GM12872 (cell line): Measurements from ENCODE around the gene NR3C2.

Source experiments
- TF ChIP-seq, protein P1 (sequence below): IDR thresholded peaks from 3 replicates; pipeline ENCODE4 v1.5.1; 2011; ENCODE audit warnings: low read depth, mild to moderate bottlenecking, low read length, moderate library complexity; ENCODE audit not compliant: insufficient read depth

NR3C2 gene

DNA sequence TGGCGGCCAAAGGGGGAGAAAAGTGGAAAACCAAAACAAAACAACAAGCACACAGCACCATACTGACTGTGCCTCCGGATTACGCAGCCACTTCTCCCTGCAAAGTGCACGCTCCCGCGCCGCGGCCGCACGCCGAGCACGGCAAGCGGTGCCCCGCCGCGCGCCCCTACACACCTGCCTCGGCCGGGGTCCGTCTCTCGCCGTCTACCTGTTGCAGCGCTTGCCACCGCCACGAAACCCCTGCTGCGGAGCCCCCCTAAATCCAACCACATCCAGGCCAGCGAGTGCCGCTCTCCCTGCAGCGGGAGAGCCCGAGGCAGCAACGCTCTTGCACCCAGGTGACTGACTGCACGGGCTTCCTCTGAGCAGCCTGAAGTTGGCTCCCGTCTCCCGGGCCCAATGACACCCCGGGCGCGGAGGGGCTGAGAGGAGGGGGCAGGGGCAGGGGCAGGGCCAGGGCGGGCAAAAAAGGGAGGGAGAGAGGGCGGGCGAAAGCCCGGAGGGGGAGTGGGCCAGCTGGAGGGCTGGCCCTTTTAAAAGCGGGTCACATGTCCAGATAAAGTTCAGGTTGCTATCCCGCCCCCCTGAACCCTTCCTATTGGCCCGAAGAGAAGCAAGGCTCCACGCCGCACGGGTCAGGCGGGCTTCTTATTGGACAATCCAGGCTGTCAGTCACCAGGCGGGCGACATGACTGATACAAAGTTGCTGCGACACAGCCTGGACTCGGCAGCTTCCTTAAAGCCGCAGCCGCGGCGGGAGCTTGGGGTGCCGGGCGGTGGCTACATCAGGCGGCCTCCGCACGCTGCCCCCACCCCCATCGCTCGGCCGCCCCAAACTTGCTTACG is at the start of gene NR3C2:
TSS of gene NR3C2 (minus strand) at position 429 of the 846 bp plus-strand sequence.
- TF ChIP-seq, protein P1, sequence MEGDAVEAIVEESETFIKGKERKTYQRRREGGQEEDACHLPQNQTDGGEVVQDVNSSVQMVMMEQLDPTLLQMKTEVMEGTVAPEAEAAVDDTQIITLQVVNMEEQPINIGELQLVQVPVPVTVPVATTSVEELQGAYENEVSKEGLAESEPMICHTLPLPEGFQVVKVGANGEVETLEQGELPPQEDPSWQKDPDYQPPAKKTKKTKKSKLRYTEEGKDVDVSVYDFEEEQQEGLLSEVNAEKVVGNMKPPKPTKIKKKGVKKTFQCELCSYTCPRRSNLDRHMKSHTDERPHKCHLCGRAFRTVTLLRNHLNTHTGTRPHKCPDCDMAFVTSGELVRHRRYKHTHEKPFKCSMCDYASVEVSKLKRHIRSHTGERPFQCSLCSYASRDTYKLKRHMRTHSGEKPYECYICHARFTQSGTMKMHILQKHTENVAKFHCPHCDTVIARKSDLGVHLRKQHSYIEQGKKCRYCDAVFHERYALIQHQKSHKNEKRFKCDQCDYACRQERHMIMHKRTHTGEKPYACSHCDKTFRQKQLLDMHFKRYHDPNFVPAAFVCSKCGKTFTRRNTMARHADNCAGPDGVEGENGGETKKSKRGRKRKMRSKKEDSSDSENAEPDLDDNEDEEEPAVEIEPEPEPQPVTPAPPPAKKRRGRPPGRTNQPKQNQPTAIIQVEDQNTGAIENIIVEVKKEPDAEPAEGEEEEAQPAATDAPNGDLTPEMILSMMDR = no peak

DNA sequence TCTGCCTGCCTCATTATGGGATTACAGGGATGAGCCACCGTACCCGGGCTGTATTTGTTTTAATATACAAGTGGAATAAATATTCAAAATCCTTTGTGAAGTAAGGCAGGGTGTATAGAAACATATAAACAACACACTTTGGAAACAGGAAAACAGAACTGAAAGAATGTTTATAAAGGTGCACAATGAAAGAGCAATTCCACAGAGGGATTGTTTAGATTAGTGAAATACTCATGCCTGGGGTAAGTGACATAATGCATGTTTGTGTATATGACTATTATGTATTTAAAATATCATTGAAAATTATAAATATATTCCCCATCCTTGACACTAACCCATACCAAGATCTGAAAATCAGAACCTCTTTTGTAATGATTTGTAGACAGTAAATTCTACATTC is 45.0 kb upstream of the NR3C2 start:
- TF ChIP-seq, protein P1 = no peak

DNA sequence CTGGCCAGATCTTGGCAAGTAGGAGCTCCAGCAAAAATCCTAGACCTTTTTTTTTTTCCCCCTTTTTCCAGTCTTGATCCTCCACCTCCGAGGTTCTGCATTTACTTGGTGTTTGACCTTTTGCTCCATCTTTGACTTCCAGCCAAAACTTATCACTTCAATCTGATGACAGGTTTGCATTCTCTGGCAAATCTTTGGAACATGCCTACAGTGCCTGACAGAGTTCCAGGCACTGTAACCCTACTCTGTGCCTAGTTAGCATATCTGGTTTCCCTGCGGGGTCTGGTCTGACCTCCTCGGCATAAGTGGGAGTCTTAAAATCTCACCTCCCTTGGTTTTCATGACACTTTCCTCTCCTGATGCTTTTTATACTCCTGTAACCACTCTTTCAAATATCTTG is 39.4 kb upstream of the NR3C2 start:
- TF ChIP-seq, protein P1 = no peak

DNA sequence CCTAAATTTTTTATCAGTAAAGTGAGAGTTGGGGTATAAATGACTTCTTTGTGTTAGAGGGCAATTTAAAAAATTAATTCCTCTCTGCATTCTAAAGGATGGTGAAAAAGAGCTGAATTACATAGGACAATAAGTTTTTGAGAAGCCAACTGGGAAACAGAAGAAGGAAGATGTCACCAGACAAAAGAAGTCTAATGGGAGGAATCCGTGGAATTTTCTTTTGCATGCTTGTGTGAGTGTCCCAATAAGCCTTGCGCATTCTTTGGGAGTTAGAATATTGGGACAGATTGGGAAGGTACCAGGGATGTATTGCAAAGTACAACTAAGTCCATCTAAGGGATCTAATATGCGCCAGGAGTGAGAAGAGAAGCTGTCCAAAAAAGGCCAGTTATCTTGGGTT is 35.1 kb upstream of the NR3C2 start:
- TF ChIP-seq, protein P1 = no peak

DNA sequence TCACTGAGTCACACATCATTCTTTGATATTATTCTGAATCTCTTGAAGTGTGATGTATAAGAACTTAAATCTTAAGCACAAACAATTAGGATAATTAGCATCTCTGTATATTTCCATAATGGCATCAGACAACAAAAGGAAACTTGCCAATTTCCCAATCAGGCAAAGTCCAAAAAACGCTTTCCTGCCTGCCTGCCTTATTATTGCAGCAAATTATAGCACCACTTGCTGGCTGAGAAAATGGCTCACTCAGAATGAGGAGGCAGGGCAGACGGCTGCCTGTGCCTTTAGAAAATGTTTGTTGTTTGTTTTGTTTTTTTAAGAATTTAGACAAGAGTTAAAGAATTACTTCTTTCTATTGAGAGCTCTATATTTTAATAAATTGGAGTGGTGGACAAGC is 27.7 kb upstream of the NR3C2 start:
- TF ChIP-seq, protein P1 = no peak

DNA sequence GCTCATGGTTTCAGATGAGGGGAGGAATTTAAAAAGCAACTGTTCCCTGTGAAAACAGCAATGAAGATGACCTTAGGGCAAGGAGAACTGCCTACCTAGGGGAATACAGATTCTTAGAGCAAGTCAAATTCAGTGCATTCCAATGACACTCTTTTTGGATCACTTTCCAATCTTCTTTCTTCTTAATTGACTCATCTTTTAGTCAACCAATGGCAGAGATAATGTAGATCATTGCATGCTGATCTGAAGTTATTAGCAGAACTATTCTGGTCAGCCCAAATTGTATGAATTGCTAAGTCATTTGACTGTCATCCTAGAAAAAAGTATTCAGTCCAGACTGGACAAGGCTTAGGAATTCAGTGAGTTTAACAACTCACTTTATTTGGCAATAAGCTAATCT is 12.6 kb upstream of the NR3C2 start:
- TF ChIP-seq, protein P1 = no peak

DNA sequence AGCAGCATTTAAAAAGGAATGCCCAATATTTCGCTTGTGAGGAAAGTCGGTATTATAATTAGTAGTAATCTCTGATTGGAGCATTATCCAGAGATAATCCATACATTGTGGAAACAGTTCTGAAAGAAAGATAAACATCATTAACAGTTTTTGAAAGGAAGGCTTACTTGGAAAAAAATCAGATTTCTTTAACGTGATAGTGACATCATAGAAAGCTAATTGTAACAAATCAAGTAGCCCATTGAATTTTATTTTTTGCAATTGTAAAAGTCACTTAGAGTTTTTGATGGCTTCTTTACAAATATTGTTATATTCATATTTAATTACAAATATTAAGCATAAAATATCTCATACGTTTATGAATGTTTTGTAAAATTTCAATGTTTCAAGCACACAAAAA is 11.6 kb upstream of the NR3C2 start:
- TF ChIP-seq, protein P1 = no peak
